Caco-2 (cell line): Measurements from ENCODE around the gene AXL. TPM values are rescaled to one million over a fixed set of nuclear protein-coding genes. Genes with fewer than 3 reads are reported as not detected.

Experiments
- BruUV-seq: library from RNA; stranded (reverse); fragments of 400-500 nt; replicated peaks from 2 replicates; lab custom pipeline; 2021; lab: Mats Ljungman, UMichigan
- CTCF ChIA-PET: fragments of 300-600 bp; sonication (Branson Sonifier 250); formaldehyde crosslinking; loops from one replicate; lab custom pipeline; 2022; ENCODE audit warnings: antibody characterized with exemption; lab: Charles Lee
- POLR2A ChIA-PET: fragments of 300-600 bp; sonication (Branson Sonifier 250); formaldehyde crosslinking; loops from one replicate; lab custom pipeline; 2022; ENCODE audit warnings: antibody characterized with exemption; lab: Charles Lee
- DNase-seq, 2 experiments: peaks; one replicate each; pipeline versions ENCODE4 v3.0.0 to v3.0.0-alpha.2; 2020 to 2022
- H3K27me3 ChIP-seq: replicated peaks from 2 replicates; pipeline ENCODE4 v1.6.0; 2011; ENCODE audit warnings: low read length; ENCODE audit not compliant: control insufficient read depth, insufficient read depth
- H3K36me3 ChIP-seq: 2 replicates; pipeline ENCODE4 v1.5.1; 2011; ENCODE audit warnings: low read length; ENCODE audit not compliant: control insufficient read depth, insufficient read depth
- H3K4me1 ChIP-seq: fragments of 250-450 bp; sonication (Bioruptor Pico); 2 replicates; pipeline ENCODE4 v1.5.1; 2020; ENCODE audit warnings: mild to moderate bottlenecking
- H3K4me3 ChIP-seq: 2 replicates; pipeline ENCODE4 v1.5.1; 2011; ENCODE audit warnings: low read depth, mild to moderate bottlenecking, control low read depth, low read length
- H3K9me3 ChIP-seq: fragments of 250-450 bp; sonication (Bioruptor Pico); 2 replicates; pipeline ENCODE4 v1.5.1; 2020; ENCODE audit warnings: mild to moderate bottlenecking, moderate library complexity
- H3K27ac Mint-ChIP-seq: one replicate; pipeline ENCODE4 v1.8.0; 2022; ENCODE audit warnings: mixed read lengths; ENCODE audit not compliant: unreplicated experiment
- H3K27me3 Mint-ChIP-seq: one replicate; pipeline ENCODE4 v1.8.0; 2022; ENCODE audit warnings: mixed read lengths; ENCODE audit not compliant: insufficient read depth, unreplicated experiment
- H3K36me3 Mint-ChIP-seq: one replicate; pipeline ENCODE4 v1.8.0; 2022; ENCODE audit warnings: mild to moderate bottlenecking, mixed read lengths; ENCODE audit not compliant: insufficient read depth, unreplicated experiment
- H3K4me1 Mint-ChIP-seq: one replicate; pipeline ENCODE4 v1.8.0; 2022; ENCODE audit warnings: low read depth, mixed read lengths; ENCODE audit not compliant: unreplicated experiment
- H3K4me3 Mint-ChIP-seq: one replicate; pipeline ENCODE4 v1.8.0; 2022; ENCODE audit warnings: mild to moderate bottlenecking, moderate library complexity, mixed read lengths; ENCODE audit not compliant: unreplicated experiment
- H3K9me3 Mint-ChIP-seq: one replicate; pipeline ENCODE4 v1.8.0; 2022; ENCODE audit warnings: mixed read lengths; ENCODE audit not compliant: unreplicated experiment
- intact Hi-C: fragments of 100-400 bp; cut with micrococcal nuclease; formaldehyde crosslinking; loops from one replicate; pipeline ENCODE4 v1.10.0; 2022; ENCODE audit not compliant: unreplicated experiment
- total RNA-seq: library from RNA; stranded (reverse); gene quantifications from 2 replicates; pipeline ENCODE4 v1.2.3, GENCODE V29; 2022
- TF ChIP-seq, protein P1 (sequence below), 2 experiments: fragments of 200-600 bp in 1 of 2; IDR thresholded peaks; 1 replicate in 1 of 2; 2 replicates in 1 of 2; pipeline versions ENCODE4 v1.5.1 to v1.8.0; 2011 to 2022; ENCODE audit warnings: antibody characterized with exemption in 1 of 2, control low read depth in 1 of 2, inconsistent platforms in 1 of 2, low read depth in 1 of 2, low read length in 1 of 2, mild to moderate bottlenecking in 1 of 2, moderate library complexity in 1 of 2; ENCODE audit not compliant: insufficient read depth in 1 of 2, severe bottlenecking in 1 of 2, unreplicated experiment in 1 of 2

The AXL gene
- total RNA-seq, 1 experiment from 2014 or later = 1.2 TPM

DNA sequence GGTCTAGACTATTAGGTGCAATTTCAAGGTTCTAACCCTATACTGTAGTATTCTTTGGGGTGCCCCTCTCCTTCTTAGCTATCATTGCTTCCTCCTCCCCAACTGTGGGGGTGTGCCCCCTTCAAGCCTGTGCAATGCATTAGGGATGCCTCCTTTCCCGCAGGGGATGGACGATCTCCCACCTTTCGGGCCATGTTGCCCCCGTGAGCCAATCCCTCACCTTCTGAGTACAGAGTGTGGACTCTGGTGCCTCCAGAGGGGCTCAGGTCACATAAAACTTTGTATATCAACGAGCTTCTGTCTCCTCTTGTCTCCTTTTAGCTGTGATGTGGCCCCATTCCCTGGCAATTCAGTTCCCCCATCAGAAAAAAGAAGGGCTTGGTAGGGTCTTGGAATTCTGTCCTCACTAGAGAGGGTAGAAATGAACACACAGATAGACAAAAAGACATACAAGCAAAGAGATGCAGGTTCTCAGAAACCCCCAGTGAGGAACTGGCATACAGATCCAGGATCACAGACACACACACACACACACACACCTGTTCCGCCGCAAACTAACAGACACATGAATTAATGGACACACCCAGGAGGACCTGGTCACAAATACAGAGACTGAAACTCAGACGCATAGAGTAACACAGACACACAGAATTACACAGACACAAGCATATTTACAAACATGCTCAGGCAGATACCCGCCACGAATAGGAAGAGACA lies 42.6 kb downstream of the AXL start:
- intact Hi-C loops = loop anchor here (1.0 to 2.0 kb wide), 6 partner anchors 47 to 599 kb away; no protein-coding TSS in a partner anchor
- Histone ChIP-seq H3K9me3 (no peaks in the 10 kb centered on the region), H3K27me3 (no peaks in the 10 kb centered on the region), H3K36me3 (no peaks in the 10 kb centered on the region), H3K4me1 (peaks cover 10% of the 10 kb centered on the region), H3K4me3 (peak overlapping the region; percentile 56)
- DNase-seq = no peak
- no peaks in the 10 kb centered on the region for H3K27me3 Mint-ChIP-seq
- peaks cover 46% of the 10 kb centered on the region for H3K36me3 Mint-ChIP-seq
- H3K9me3 Mint-ChIP-seq = no peaks in the 10 kb centered on the region
- peak overlapping the region; percentile 87 for H3K27ac Mint-ChIP-seq
- POLR2A ChIA-PET = interaction anchor here (0.5 to 1.0 kb wide), 4 partner anchors 31 to 702 kb away, joined by 3 to 12 read pairs (median 5); no protein-coding TSS in a partner anchor
- peak overlapping the region; percentile 83 for H3K4me3 Mint-ChIP-seq
- TF ChIP-seq, protein P1, sequence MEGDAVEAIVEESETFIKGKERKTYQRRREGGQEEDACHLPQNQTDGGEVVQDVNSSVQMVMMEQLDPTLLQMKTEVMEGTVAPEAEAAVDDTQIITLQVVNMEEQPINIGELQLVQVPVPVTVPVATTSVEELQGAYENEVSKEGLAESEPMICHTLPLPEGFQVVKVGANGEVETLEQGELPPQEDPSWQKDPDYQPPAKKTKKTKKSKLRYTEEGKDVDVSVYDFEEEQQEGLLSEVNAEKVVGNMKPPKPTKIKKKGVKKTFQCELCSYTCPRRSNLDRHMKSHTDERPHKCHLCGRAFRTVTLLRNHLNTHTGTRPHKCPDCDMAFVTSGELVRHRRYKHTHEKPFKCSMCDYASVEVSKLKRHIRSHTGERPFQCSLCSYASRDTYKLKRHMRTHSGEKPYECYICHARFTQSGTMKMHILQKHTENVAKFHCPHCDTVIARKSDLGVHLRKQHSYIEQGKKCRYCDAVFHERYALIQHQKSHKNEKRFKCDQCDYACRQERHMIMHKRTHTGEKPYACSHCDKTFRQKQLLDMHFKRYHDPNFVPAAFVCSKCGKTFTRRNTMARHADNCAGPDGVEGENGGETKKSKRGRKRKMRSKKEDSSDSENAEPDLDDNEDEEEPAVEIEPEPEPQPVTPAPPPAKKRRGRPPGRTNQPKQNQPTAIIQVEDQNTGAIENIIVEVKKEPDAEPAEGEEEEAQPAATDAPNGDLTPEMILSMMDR (IDR thresholded peaks at IDR 0.05; ENCODE audit: insufficient read depth in 1 of 2, low read depth in 1 of 2, low read length in 1 of 2, severe bottlenecking in 1 of 2, unreplicated experiment in 1 of 2) = no peak
- H3K4me1 Mint-ChIP-seq = peaks cover 20% of the 10 kb centered on the region
- BruUV-seq = no TSS peak
- CTCF ChIA-PET = interaction anchor here (0.7 to 3.8 kb wide), 3 partner anchors 41 to 369 kb away, joined by 3 to 118 read pairs (median 5); no protein-coding TSS in a partner anchor

DNA sequence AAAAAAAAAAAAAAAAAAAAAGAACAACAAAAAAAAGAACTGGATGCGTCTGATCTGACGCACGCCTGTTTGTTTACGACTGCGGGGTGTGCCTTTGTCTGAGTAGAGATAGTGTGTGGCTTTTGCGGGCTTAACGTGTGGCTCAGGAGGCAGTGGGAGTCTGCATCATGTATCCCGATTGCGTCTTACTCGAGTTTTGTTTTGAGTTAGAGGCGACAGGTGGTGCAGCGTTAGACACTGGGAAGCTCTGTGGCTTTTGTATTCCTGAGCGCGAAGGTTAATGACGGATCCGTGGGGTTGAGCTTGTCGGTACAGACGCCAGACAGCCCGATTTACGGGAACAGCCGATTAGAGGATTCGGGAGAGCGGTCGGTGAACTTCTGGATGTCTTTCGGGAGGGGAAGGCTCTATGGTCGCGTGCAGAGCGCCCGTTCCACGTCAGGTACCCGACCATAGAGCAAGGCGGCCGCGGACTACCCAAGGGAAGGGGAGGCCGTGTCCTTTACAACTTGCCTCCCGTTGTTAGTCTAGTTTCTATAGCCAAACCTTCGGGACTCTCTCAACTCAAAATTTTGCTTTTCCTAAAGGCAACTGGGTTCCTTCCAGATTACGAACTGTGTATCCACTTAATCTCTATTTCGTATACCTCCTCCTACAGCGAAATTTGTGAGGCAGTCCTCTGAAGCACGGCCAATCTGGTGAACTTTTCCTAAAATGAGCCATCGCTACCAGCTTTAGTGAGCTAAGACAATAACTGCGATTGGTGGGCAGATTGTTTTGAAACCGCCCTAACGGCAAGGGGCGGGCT lies 44.2 kb downstream of the AXL start:
- intact Hi-C loops = loop anchor here (1.0 to 2.0 kb wide), 5 partner anchors 37 to 600 kb away; no protein-coding TSS in a partner anchor
- Mint-ChIP-seq H3K4me3 (peak overlapping the region; percentile 83), H3K4me1 (peaks cover 30% of the 10 kb centered on the region), H3K27ac (peak overlapping the region; percentile 87), H3K36me3 (peaks cover 62% of the 10 kb centered on the region), H3K9me3 (no peaks in the 10 kb centered on the region), H3K27me3 (no peaks in the 10 kb centered on the region)
- 0 out of 2 replicates have a peak, but pooled peaks cover 2% of the 10 kb centered on the region for H3K36me3 ChIP-seq
- H3K4me3 ChIP-seq = peak overlapping the region; percentile 56
- POLR2A ChIA-PET = interaction anchor here (0.5 to 2.5 kb wide), 12 partner anchors 11 to 821 kb away, joined by 3 to 13 read pairs (median 4); partner anchors contain the start of genes ACTMAP and RAB4B
- DNase-seq = peak in 1 of 2 experiments; percentile 72
- TF ChIP-seq, protein P1 (IDR thresholded peaks at IDR 0.05; ENCODE audit: insufficient read depth in 1 of 2, low read depth in 1 of 2, low read length in 1 of 2, severe bottlenecking in 1 of 2, unreplicated experiment in 1 of 2) = no peak
- BruUV-seq = TSS peak; percentile 88
- peaks cover 11% of the 10 kb centered on the region for H3K4me1 ChIP-seq
- no peaks in the 10 kb centered on the region for H3K27me3 ChIP-seq
- CTCF ChIA-PET = interaction anchor here (0.6 to 3.8 kb wide), 13 partner anchors 36 to 496 kb away, joined by 3 to 118 read pairs (median 5); no protein-coding TSS in a partner anchor
- no peaks in the 10 kb centered on the region for H3K9me3 ChIP-seq
